SHP77 treated with DMSO at 0.1 percent for 48 hours (cell line): ENCODE results near the gene SHISA4.
"Not testable (repeated sequence)": the region's sequence is repeated elsewhere in the genome, so short reads cannot be mapped to it uniquely, and the experiment has no call there.

Source experiments
- DNase-seq: peaks from one replicate; lab custom pipeline; 2025; lab: John Stamatoyannopoulos, UW

The SHISA4 gene

DNA sequence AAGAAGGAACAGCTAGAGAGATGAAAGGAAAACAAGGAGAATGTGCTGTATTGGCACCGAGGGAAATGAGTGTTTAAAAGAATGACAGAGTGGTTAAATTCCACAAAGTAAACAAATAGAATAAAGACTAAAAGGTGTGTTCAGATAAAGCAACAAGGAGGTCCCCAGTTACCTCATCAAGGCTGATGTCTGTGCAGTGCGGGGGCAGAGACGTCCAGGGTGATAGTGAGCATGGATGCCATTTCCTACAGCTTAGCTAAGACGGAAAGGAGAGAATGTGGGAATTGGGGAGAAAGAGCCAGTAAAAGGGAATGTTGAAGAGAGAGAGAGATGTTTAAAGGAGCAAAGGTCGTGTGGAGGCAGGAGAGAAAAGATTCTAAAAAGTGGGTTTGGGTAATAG lies 42.1 kb downstream of the SHISA4 start:
- DNase-seq = no peak

DNA sequence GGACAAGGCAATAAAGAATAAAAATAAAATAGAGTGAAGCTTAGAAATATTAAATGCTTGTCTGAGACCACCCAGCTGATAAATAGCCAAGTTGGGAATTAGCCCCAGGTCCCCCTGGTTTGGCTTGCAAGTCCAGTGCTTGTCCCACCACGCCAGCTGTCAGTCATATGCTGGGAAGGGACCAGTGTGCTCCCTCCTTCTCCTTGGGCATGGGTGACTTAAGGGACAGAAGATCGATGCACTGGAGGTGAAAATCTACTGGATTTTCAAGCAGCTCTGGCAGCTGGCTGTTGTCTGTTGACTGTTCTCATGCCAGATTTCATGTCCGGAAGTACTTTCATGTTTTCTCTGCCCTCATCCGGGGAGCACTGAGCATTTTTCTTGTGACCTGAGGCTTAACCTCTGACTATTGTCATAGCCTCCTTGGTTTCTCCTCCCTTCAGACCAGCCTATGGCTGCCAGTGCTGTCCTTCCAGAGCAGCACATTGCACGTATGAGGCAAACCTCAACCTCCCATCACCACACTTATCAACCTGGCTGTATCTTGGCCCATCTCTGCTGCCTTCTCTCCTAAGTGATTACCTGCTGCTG lies 45.2 kb downstream of the SHISA4 start:
- no peak for DNase-seq

DNA sequence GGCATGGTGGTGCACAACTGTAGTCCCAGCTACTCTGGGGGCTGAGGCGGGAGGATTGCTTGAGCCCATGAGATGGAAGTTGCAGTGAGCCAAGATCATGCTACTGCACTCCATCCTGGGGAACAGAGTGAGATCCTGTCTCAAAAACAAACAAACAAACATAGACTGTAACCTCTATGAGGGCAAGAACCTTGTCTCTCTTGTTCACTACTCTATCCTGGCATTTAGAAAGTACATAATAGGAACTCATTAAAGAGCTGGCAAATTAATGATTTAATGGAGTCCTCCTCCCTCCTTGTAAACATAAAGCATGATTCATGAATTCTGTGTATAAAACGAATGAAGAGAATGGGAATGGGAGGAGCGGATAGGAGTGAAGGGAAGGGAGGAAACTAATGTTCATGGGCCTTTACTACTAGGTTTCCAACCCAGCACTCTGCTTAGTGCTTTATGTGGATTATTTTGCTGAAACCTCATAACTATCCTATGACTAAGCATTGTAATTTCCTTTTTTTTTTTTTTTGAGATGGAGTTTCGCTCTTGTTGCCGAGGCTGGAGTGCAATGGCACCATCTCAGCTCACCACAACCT lies 49.0 kb downstream of the SHISA4 start:
- DNase-seq = no peak

DNA sequence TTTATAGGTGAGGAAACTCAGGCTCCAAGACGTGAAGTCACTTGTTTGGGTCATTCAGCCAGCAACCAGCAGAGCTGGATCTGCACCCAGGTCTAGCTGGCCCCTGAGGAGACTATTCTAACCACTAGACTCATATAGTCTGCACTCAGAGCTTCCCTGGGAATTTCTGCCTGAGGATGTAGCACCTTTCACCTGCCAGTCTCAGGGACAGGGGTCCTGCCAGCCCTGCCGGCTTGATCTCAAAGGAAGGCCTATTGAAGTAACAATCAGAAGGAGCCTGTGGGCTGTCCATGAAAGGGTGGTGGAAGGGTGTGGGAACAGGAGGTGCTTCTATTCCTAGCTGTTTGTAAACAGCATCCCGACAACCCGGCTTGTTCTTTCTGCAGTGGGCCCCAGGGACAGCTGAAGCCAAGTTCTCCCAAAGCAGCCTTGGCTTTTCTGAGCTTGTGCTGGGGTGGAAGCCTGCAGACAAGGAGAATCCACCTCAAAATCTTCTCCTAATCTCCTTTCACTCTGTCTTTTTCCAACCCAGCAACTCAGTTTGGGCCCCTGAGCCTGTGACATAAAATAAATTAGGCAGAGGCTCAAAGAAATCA lies 49.8 kb downstream of the SHISA4 start:
- DNase-seq = no peak

GRCh38 chr1:201939148-201939547 lies 50.5 kb downstream of the SHISA4 start:
- DNase-seq = no peak

GRCh38 chr1:201939574-201939973 lies 50.9 kb downstream of the SHISA4 start:
- no peak for DNase-seq

DNA sequence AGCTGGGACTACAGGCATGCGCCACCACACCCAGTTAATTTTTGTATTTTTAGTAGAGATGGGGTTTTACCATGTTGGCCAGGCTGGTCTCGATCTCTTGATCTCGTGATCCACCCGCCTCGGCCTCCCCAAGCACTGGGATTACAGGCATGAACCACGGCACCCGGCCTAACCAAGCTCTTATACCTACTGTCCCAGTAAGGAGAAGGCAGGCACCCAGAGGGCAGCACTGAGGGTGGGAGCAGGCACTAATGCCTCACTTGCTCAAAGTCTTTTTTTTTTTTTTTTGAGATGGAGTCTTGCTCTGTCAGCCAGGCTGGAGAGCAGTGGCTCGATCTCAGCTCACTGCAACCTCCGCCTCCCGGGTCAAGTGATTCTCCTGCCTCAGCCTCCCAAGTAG lies 51.6 kb downstream of the SHISA4 start:
- not testable (repeated sequence) for DNase-seq

DNA sequence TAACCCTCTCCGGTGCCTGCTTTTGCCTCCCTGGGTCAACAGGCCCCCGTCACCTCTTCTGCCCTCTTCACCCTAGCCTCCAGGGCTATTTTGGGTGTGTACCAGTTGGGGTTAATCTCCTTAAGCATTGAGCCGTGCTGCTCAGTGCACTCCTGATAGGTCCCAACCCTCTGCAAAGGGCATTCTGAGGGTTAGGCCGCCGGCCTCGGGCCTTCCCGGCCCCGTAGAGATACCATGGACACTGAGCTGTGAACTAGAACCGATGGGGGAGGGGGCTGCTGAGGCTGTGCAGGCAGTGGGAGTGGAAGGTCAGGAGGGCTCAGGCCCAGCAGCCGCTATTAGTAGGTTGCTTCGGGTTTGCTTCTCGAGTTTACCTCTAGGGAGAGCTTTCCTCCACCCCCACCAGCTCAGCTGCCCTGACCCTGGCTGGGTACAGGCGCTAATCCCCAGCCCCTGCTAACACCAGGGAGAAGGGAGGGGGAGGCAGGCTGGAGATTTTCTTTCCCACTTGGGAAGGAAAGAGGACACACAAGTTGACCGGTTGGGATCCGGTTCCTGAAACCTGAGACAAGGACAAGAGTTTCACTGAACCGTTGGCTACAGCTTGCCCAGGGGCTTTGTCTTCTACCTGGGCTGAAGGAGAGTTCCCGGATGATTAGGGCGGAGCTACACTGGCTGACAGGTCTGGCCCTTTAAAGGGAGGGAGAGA lies 52.9 kb downstream of the SHISA4 start:
- DNase-seq = no peak

DNA sequence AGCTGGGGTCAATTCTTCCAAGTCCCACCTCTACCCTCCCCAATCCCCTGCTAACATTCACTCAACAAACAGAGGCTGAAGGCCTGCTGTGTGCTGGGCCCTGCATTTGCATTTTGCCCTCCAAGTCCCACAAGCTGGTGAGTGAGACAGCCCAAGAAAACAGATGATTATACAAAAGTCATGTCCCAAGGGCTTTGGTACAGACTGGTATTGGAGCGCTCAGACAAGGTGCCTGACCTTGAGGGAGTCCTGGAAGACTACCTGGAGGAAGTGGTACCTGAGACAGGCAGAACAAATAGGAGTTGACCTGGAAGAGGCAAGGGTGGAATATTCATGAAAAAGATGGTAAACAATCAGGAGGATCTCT lies 53.4 kb downstream of the SHISA4 start:
- DNase-seq = no peak
